ENCODE data around the gene NTF4. TPM values are rescaled to one million over a fixed set of nuclear protein-coding genes. Genes with fewer than 3 reads are reported as not detected.

The NTF4 gene
- total and polyA plus RNA-seq, 2 of the 8 experiments (the other 6 are each of a cell fraction or from before 2014, with no cell fraction given), result 3.1 to 6.5 TPM

DNA sequence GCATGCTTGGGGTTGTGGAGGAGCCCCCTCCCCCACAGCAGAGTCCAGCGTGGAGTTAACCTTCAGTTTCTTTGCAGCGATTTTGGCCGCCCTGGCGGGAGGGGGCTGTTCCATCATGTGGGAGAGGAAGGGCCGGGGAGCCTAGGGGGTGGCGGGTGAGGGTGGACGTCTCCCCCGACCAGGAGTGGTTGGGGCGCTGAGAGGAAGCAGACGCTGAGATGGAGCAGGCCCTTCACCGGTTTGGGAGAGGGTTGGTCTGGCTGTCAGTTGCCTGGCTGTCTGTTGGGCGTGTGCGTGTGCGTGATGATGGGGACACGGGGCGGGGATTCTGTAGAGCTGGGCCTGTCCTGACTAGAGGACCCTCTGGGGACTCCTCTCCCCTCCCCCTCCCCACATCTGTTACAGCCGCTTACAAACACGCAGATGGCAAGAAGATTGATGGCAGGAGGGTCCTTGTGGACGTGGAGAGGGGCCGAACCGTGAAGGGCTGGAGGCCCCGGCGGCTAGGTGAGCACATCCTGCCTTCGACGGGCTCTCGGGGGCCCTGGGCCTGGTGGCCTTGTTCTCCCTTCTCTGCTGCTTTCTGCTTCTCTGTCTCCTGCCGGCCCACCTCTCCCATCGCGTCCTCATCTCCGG is 39.7 kb upstream of the NTF4 start:
- WGBS, 2 experiments (ENCODE audit: extremely low coverage in 1 of 2, insufficient coverage in 1 of 2, insufficient read length in 1 of 2, insufficient replicate concordance in 2 of 2, low coverage in 1 of 2, low lambda C conversion rate in 2 of 2, missing lambda C conversion rate in 1 of 2), result 94% methylated on average over 25 of the region's 30 CpGs; no CpG with 5 or more reads in 1 of the 2 experiments
- Histone ChIP-seq H3K23me2 (ENCODE audit: low read depth, low read length) (no peaks in the 10 kb centered on the region), H3K14ac (ENCODE audit: insufficient read length) (no peak overlapping the region), H3K9me3 (ENCODE audit: insufficient read depth in 2 of 2, low read depth in 1 of 2, low read length in 1 of 2) (no peaks in the 10 kb centered on the region), H3K27ac (ENCODE audit: low read depth, low read length) (no peak overlapping the region), H3K79me2 (ENCODE audit: control insufficient read depth in 1 of 2, insufficient read depth in 2 of 2, low read length in 2 of 2) (peaks cover 0 to 7% of the 10 kb centered on the region in 2 experiments; a peak in 1 of 4 replicates), H4K20me1 (replicated peaks in 1 of 2; ENCODE audit: control insufficient read depth in 1 of 2, insufficient read depth in 2 of 2, low read length in 2 of 2) (peaks cover 18 to 41% of the 10 kb centered on the region in 2 experiments), H3K36me3 (ENCODE audit: control insufficient read depth in 2 of 4, insufficient read depth in 4 of 4, low read length in 3 of 4) (peaks cover 34 to 86% (median 76%) of the 10 kb centered on the region in 4 experiments), H3K4me3 (ENCODE audit: extremely low read depth in 1 of 4, insufficient read depth in 2 of 4, low read depth in 3 of 4, low read length in 4 of 4) (no peak overlapping the region), H3K9ac (replicated peaks in 1 of 4; ENCODE audit: extremely low read depth in 1 of 4, low read depth in 3 of 4, low read length in 3 of 4) (no peak overlapping the region), H3K23ac (ENCODE audit: insufficient read length) (no peak overlapping the region), H3K79me1 (ENCODE audit: low read depth, low read length) (peaks cover 13% of the 10 kb centered on the region), H4K5ac (ENCODE audit: insufficient read length, low read depth, low read length) (no peak overlapping the region), H3K27me3 (replicated peaks in 1 of 4; ENCODE audit: control insufficient read depth in 3 of 4, extremely low read depth in 1 of 4, insufficient read depth in 3 of 4, low read length in 3 of 4) (no peaks in the 10 kb centered on the region), H3K4me2 (ENCODE audit: insufficient read depth in 1 of 2, low read depth in 2 of 2, low read length in 2 of 2) (no peak overlapping the region), H2AFZ (ENCODE audit: low read length) (no peak overlapping the region), H2AK5ac (ENCODE audit: low read depth, low read length) (no peak overlapping the region), H3K56ac (replicated peaks; ENCODE audit: insufficient read length, low read depth, low read length) (no peak overlapping the region), H2BK12ac (ENCODE audit: low read depth, low read length) (no peak overlapping the region), H2BK5ac (ENCODE audit: low read depth, low read length) (no peak overlapping the region), H2BK120ac (replicated peaks; ENCODE audit: low read depth, low read length) (no peak overlapping the region), H4K8ac (ENCODE audit: extremely low read depth, insufficient read depth, low read length) (no peak overlapping the region), H3K4ac (replicated peaks; ENCODE audit: insufficient read length, low read depth, low read length) (no peak overlapping the region), H4K91ac (replicated peaks; ENCODE audit: insufficient read length, low read length) (no peak overlapping the region), H2BK20ac (ENCODE audit: low read length) (no peak overlapping the region), H3K18ac (ENCODE audit: extremely low read depth, low read length) (no peak overlapping the region), H3K4me1 (replicated peaks in 1 of 4; ENCODE audit: control insufficient read depth in 3 of 4, insufficient read depth in 4 of 4, low read length in 3 of 4) (no peaks in the 10 kb centered on the region), H2BK15ac (ENCODE audit: low read length) (no peak overlapping the region)
- DNase-seq (ENCODE audit: low read depth in 1 of 2, low spot score in 2 of 2) (no peak), FAIRE-seq (no peak)
- ChIA-PET CTCF (ENCODE audit: partially characterized antibody) (interaction anchor here (0.6 to 3.1 kb wide), 12 partner anchors 7 to 130 kb away, joined by 3 to 26 read pairs (median 4); partner anchors contain the start of genes LIN7B and PPFIA3), POLR2A (ENCODE audit: partially characterized antibody) (interaction anchor here (0.9 to 3.6 kb wide), 5 partner anchors 9 to 104 kb away, joined by 3 to 30 read pairs (median 5); no protein-coding TSS in a partner anchor)
- TF ChIP-seq CBX8 (IDR thresholded peaks at IDR 0.05; ENCODE audit: borderline replicate concordance, low read depth, low read length), result no peak
- TF ChIP-seq CBX5 (IDR thresholded peaks at IDR 0.05; ENCODE audit: low read depth, low read length), result no peak
- no peak for TF ChIP-seq RNF2 (IDR thresholded peaks at IDR 0.05; ENCODE audit: borderline replicate concordance, low read depth, low read length, missing control alignments, poor library complexity, severe bottlenecking)
- no peak for TF ChIP-seq TCF12 (IDR thresholded peaks at IDR 0.05; ENCODE audit: low read depth, low read length)
- TF ChIP-seq PHF8 (conservative IDR thresholded peaks at IDR 0.05; ENCODE audit: low read depth, low read length), result no peak
- no peak for TF ChIP-seq GTF2F1 (IDR thresholded peaks at IDR 0.05; ENCODE audit: borderline replicate concordance, low read depth, low read length)
- TF ChIP-seq, protein P1, sequence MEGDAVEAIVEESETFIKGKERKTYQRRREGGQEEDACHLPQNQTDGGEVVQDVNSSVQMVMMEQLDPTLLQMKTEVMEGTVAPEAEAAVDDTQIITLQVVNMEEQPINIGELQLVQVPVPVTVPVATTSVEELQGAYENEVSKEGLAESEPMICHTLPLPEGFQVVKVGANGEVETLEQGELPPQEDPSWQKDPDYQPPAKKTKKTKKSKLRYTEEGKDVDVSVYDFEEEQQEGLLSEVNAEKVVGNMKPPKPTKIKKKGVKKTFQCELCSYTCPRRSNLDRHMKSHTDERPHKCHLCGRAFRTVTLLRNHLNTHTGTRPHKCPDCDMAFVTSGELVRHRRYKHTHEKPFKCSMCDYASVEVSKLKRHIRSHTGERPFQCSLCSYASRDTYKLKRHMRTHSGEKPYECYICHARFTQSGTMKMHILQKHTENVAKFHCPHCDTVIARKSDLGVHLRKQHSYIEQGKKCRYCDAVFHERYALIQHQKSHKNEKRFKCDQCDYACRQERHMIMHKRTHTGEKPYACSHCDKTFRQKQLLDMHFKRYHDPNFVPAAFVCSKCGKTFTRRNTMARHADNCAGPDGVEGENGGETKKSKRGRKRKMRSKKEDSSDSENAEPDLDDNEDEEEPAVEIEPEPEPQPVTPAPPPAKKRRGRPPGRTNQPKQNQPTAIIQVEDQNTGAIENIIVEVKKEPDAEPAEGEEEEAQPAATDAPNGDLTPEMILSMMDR (IDR thresholded peaks at IDR 0.05; ENCODE audit: control extremely low read depth in 1 of 3, insufficient read depth in 1 of 3, low read depth in 1 of 3, low read length in 3 of 3), result no peak
- no peak for TF ChIP-seq BCL11A (IDR thresholded peaks at IDR 0.05; ENCODE audit: low read depth in 2 of 2, low read length in 2 of 2)

Measured in H1 (cell line).